Prostate gland (tissue), 1 donor: ENCODE results near the gene NDUFB11.

Experiments
- POLR2A ChIP-seq: fragments of 450-650 bp; IDR thresholded peaks from one replicate; pipeline ENCODE4 v1.6.1; 2016; ENCODE audit warnings: antibody characterized with exemption, mild to moderate bottlenecking
- POLR2AphosphoS5 ChIP-seq: sonication (generic); formaldehyde crosslinking; IDR thresholded peaks from one replicate; pipeline ENCODE4 v1.6.1; 2017; ENCODE audit warnings: antibody characterized with exemption

DNA sequence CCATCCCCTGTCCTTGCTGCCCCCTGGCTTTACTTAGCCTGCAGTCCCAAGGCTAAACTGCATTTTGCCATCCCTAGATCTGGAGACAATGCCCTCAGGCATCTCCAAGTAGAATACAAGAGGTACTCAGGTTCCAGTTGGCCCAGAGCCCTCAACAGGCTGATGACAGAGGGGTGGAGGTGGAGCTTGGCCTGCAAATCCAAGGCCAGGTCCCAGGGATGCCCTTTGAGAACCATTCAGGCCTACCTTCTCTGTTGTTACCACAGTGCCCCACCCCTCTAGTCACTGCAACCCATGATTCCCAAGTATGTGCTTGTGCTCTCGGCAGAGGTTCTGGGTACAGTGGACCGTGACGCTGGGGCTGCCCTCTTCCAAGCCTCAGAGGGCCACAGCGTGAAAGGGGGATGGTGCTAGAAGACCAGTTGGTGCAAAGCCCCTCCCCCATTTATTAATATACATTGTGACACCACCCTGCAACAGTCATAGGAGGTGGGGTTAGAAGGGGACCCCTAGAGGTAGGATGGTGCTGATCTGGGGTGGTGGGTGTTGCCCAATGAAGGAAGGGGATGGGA lies 42.7 kb upstream of the NDUFB11 start:
- TF ChIP-seq POLR2A (no peak), POLR2AphosphoS5 (no peak)
